Activated CD8-positive, alpha-beta T cell treated with anti-CD3 and anti-CD28 coated beads, Interleukin-2, amount 10 ng/mL, durations not matched to agents 7 days and 5 days (primary cell): ENCODE measurements around the gene C1QL2. TPM values are rescaled to one million over a fixed set of nuclear protein-coding genes. Genes with fewer than 3 reads are reported as not detected.
A peak's percentile ranks its signal among the peaks of the same experiment; 100 is the strongest.

Experiments used
- ATAC-seq: fragments of 150-1000 bp; cut with Tn5 transposase; one replicate; pipeline ENCODE4 v1.10.0; 2021; ENCODE audit warnings: moderate library complexity
- CTCF ChIA-PET: fragments of 350-600 bp; sonication (Branson Sonifier 250); formaldehyde crosslinking; loops from one replicate; lab custom pipeline; 2021; ENCODE audit warnings: antibody characterized with exemption; lab: Charles Lee
- POLR2A ChIA-PET: fragments of 350-600 bp; sonication (Branson Sonifier 250); formaldehyde crosslinking; loops from one replicate; lab custom pipeline; 2021; ENCODE audit warnings: antibody characterized with exemption; lab: Charles Lee
- DNase-seq: peaks from one replicate; pipeline ENCODE4 v3.0.0-alpha.2; 2020
- H3K27ac Mint-ChIP-seq: one replicate; pipeline ENCODE4 v1.8.0; 2021; ENCODE audit warnings: mild to moderate bottlenecking, mixed read lengths
- H3K27me3 Mint-ChIP-seq: one replicate; pipeline ENCODE4 v1.8.0; 2021; ENCODE audit warnings: low read depth, mixed read lengths
- H3K36me3 Mint-ChIP-seq: one replicate; pipeline ENCODE4 v1.8.0; 2021; ENCODE audit warnings: low read depth, mixed read lengths
- H3K4me1 Mint-ChIP-seq: one replicate; pipeline ENCODE4 v1.8.0; 2021; ENCODE audit warnings: low read depth, mixed read lengths
- H3K4me3 Mint-ChIP-seq: one replicate; pipeline ENCODE4 v1.8.0; 2021; ENCODE audit warnings: mild to moderate bottlenecking, mixed read lengths
- H3K9me3 Mint-ChIP-seq: one replicate; pipeline ENCODE4 v1.8.0; 2022; ENCODE audit warnings: mixed read lengths; ENCODE audit not compliant: insufficient read depth
- total RNA-seq, 2 experiments: library from RNA; stranded (reverse); gene quantifications; one replicate each; pipeline ENCODE4 v1.2.3, GENCODE V29; 2021

C1QL2 gene
- total RNA-seq, 2 experiments from 2014 or later: not detected

DNA sequence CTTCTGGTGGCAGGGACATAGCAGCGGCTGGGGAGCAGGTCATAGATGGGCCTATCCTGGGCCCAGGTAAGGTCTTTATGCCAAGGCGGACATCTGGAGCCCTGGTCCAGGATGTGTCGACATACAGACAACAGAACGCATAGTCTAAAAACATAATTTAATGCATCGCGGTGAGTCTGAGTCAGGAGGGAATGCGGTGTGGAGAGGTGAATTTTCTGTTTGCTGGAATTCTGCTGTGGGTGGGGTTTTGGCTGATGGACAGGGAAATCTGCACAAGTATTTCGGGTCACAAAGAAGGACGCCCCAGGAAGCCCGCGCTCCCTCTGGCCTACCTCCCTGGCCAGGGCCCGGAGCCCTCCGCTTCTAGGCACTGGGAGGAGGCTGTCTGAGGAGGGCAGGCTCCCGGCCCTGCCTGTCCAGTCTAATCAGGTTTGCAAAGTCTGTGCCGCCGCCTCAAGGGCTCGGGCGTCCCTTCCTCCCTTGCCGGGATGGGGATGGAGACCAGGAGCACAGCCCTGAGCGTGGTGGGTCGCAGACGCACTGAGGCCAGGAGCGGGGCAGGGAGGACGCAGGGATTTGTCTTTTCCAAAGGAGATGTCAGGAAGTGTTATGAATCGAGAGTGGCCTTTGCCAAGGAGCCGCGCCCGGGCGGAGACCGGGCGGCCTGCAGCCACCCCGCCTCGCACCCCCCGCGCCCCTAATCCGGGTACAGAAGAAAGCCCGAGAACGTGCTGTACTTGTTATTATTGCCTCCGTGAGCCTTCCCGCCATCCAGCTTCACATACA, 2.3 kb downstream of the C1QL2 start:
- Mint-ChIP-seq H3K36me3 (no peaks in the 10 kb centered on the region), H3K27me3 (peaks cover 62% of the 10 kb centered on the region), H3K4me1 (no peaks in the 10 kb centered on the region), H3K4me3 (no peak overlapping the region), H3K27ac (no peak overlapping the region), H3K9me3 (no peaks in the 10 kb centered on the region)
- ChIA-PET POLR2A (no interaction called here), CTCF (no interaction called here)
- no peak for DNase-seq
- no peak for ATAC-seq

DNA sequence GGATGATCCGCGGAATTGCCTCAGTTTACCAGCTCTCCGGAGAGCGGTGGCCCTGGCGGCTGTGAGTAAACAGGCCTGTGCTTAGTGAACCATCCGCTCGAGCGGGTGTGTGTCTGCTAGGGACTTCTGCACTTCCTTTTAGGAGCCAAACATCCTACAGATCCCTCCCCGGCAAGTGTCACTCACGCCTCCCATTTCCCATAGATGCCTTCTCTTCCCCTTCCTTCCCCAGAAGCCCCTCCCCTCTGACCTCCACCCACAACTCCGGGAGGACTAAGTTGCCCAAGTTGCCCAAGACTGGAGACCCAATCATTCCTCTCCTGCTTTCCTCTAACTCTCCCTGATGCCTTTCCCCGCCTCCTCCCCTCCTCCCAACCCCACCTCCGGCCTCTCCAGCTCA, 2.9 kb downstream of the C1QL2 start:
- CTCF ChIA-PET: no interaction called here
- no peaks in the 10 kb centered on the region for H3K36me3 Mint-ChIP-seq
- H3K27me3 Mint-ChIP-seq: peaks cover 60% of the 10 kb centered on the region
- DNase-seq: no peak
- no peaks in the 10 kb centered on the region for H3K4me1 Mint-ChIP-seq
- no peak for ATAC-seq
- H3K27ac Mint-ChIP-seq: no peak overlapping the region
- no peak overlapping the region for H3K4me3 Mint-ChIP-seq
- no peaks in the 10 kb centered on the region for H3K9me3 Mint-ChIP-seq
- POLR2A ChIA-PET: no interaction called here

DNA sequence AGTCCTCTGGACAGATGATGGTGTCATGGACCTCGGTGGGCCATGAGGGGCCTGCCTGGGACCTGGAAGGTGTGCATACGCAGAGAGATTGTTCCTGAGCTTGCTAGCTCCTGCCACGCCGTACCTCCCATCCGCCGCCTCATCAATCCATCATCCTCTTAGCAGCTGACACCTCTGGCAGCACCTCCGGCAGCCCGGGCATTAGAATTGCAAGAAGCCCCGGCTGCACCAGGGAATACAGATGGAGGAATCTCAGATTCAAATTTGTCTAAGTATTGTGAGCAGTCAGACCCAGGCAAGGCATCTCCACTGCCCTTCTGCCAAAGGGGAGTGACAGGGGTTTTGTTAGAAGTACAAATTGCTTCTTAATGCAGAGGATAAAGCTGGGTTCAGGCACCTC, 4.5 kb downstream of the C1QL2 start:
- ChIA-PET POLR2A (interaction anchor here (0.5 kb wide), 1 partner anchor 32 kb away, joined by 3 read pairs; no protein-coding TSS in a partner anchor), CTCF (no interaction called here)
- no peak for ATAC-seq
- Mint-ChIP-seq H3K4me1 (no peaks in the 10 kb centered on the region), H3K36me3 (no peaks in the 10 kb centered on the region), H3K27me3 (peaks cover 46% of the 10 kb centered on the region), H3K4me3 (no peak overlapping the region), H3K9me3 (no peaks in the 10 kb centered on the region), H3K27ac (no peak overlapping the region)
- no peak for DNase-seq

- Mint-ChIP-seq H3K4me3 (no peak overlapping the region), H3K9me3 (no peaks in the 10 kb centered on the region), H3K27ac (no peak overlapping the region), H3K27me3 (peaks cover 12% of the 10 kb centered on the region), H3K4me1 (no peaks in the 10 kb centered on the region), H3K36me3 (no peaks in the 10 kb centered on the region)
- DNase-seq (no peak), ATAC-seq (no peak)
- POLR2A ChIA-PET: no interaction called here
- CTCF ChIA-PET: no interaction called here
These were observed 8.9 kb downstream of the C1QL2 start for GRCh38 chr2:119149611-119150010.

GRCh38 chr2:119147776-119148715, 10.5 kb downstream of the C1QL2 start:
- Mint-ChIP-seq H3K27ac (no peak overlapping the region), H3K36me3 (no peaks in the 10 kb centered on the region), H3K9me3 (no peaks in the 10 kb centered on the region), H3K4me3 (no peak overlapping the region), H3K27me3 (peaks cover 3% of the 10 kb centered on the region), H3K4me1 (no peaks in the 10 kb centered on the region)
- ChIA-PET CTCF (no interaction called here), POLR2A (no interaction called here)
- DNase-seq (no peak), ATAC-seq (no peak)

- Mint-ChIP-seq H3K9me3 (no peaks in the 10 kb centered on the region), H3K27ac (no peak overlapping the region), H3K27me3 (no peaks in the 10 kb centered on the region), H3K4me3 (no peak overlapping the region), H3K36me3 (no peaks in the 10 kb centered on the region), H3K4me1 (no peaks in the 10 kb centered on the region)
- ChIA-PET CTCF (no interaction called here), POLR2A (no interaction called here)
- no peak for ATAC-seq
- DNase-seq: no peak
These were observed 13.7 kb downstream of the C1QL2 start for GRCh38 chr2:119144806-119145205.

GRCh38 chr2:119142824-119143223, 15.7 kb downstream of the C1QL2 start:
- Mint-ChIP-seq H3K4me1 (no peaks in the 10 kb centered on the region), H3K36me3 (no peaks in the 10 kb centered on the region), H3K4me3 (no peak overlapping the region), H3K9me3 (no peaks in the 10 kb centered on the region), H3K27me3 (no peaks in the 10 kb centered on the region), H3K27ac (no peak overlapping the region)
- no peak for DNase-seq
- no peak for ATAC-seq
- CTCF ChIA-PET: interaction anchor here (0.8 kb wide), 1 partner anchor 199 kb away, joined by 3 read pairs; no protein-coding TSS in a partner anchor
- POLR2A ChIA-PET: no interaction called here

DNA sequence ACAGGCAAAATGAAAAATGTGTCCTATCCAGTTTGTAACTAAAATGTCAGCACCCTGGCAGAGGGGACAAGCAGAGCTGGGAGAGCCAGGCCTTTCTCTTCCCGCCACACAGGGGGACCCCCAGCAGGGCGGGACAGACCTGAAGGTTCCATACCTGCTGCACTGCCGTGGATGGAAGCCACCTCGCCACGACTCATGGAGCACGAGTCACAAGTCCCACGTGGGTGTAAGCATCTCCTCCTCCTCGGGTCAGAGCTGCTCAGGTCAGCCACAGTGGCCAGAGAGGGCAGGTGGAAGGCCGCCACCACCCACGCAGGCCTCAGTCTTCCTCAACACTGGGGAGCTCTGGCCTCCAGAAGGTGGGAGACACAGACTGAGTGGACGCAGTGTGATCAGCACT, 21.0 kb downstream of the C1QL2 start:
- Mint-ChIP-seq H3K36me3 (no peaks in the 10 kb centered on the region), H3K4me1 (no peaks in the 10 kb centered on the region), H3K9me3 (no peaks in the 10 kb centered on the region), H3K27ac (no peak overlapping the region), H3K27me3 (no peaks in the 10 kb centered on the region), H3K4me3 (no peak overlapping the region)
- POLR2A ChIA-PET: no interaction called here
- CTCF ChIA-PET: no interaction called here
- DNase-seq: no peak
- no peak for ATAC-seq

GRCh38 chr2:119136872-119137271, 21.7 kb downstream of the C1QL2 start:
- ATAC-seq: no peak
- H3K4me1 Mint-ChIP-seq: no peaks in the 10 kb centered on the region
- H3K36me3 Mint-ChIP-seq: no peaks in the 10 kb centered on the region
- no peak overlapping the region for H3K4me3 Mint-ChIP-seq
- no peak for DNase-seq
- H3K9me3 Mint-ChIP-seq: no peaks in the 10 kb centered on the region
- H3K27me3 Mint-ChIP-seq: no peaks in the 10 kb centered on the region
- H3K27ac Mint-ChIP-seq: no peak overlapping the region
- ChIA-PET POLR2A (no interaction called here), CTCF (no interaction called here)

- DNase-seq: no peak
- no peaks in the 10 kb centered on the region for H3K27me3 Mint-ChIP-seq
- H3K9me3 Mint-ChIP-seq: no peaks in the 10 kb centered on the region
- H3K36me3 Mint-ChIP-seq: no peaks in the 10 kb centered on the region
- ChIA-PET CTCF (no interaction called here), POLR2A (no interaction called here)
- H3K27ac Mint-ChIP-seq: no peak overlapping the region
- H3K4me1 Mint-ChIP-seq: no peaks in the 10 kb centered on the region
- no peak overlapping the region for H3K4me3 Mint-ChIP-seq
- ATAC-seq: no peak
These were observed 22.5 kb downstream of the C1QL2 start for GRCh38 chr2:119136093-119136492.

DNA sequence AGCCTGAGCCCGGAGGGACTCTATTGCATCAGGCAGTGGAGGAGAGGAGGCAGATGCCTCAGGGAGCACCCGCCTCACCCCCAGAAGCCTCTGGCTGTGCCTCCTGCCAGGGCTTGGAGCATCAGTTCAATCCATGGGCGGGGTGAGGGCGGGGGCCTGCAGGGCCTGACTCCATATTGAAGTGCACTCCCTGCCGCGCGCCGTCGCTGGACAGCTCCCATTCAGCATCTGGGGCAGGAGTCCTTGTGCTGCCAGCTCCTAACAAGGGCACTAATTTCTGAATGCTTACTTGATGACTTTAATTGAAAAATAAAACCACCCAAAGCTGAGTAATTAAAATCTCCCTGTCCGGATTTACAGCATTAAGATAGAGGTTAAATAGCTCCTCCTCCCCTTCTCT, 23.8 kb downstream of the C1QL2 start:
- H3K9me3 Mint-ChIP-seq: no peaks in the 10 kb centered on the region
- no peaks in the 10 kb centered on the region for H3K4me1 Mint-ChIP-seq
- no peak overlapping the region for H3K4me3 Mint-ChIP-seq
- no peak overlapping the region for H3K27ac Mint-ChIP-seq
- DNase-seq (no peak), ATAC-seq (no peak)
- no peaks in the 10 kb centered on the region for H3K27me3 Mint-ChIP-seq
- no peaks in the 10 kb centered on the region for H3K36me3 Mint-ChIP-seq
- ChIA-PET CTCF (no interaction called here), POLR2A (no interaction called here)

DNA sequence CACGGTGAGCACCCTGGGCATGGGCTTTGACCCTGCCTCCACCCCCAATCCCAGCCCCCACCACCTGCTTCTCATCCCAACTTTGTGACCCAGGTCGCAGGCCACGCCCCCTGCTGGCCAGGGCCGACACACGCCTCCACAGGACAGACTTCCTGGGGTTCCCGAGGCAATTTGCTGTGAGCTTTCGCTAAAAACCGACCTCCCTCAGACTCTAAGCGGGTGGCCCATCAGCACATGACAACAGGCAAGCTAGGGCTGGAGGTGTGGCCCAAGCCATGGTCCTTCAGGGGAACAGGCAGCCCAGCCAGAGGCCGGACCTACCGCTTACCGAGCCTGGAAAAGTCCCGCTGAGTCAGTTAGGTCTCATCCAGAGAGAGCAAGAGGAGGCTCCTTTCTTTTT, 31.9 kb downstream of the C1QL2 start:
- Mint-ChIP-seq H3K36me3 (no peaks in the 10 kb centered on the region), H3K9me3 (no peaks in the 10 kb centered on the region), H3K4me3 (no peak overlapping the region), H3K4me1 (no peaks in the 10 kb centered on the region), H3K27ac (no peak overlapping the region), H3K27me3 (no peaks in the 10 kb centered on the region)
- no peak for ATAC-seq
- POLR2A ChIA-PET: no interaction called here
- DNase-seq: peak; percentile 44
- CTCF ChIA-PET: interaction anchor here (1.1 to 1.2 kb wide), 3 partner anchors 13 to 246 kb away, joined by 3 to 10 read pairs (median 3); no protein-coding TSS in a partner anchor
